Neural cell (in vitro differentiated cells): ENCODE measurements around the gene CDCP1. TPM values are rescaled to one million over a fixed set of nuclear protein-coding genes. Genes with fewer than 3 reads are reported as not detected.

Experiments used
- H2AFZ ChIP-seq: fragments of 200-600, 300-800 bp; sonication (generic), shearing (Covaris generic); 2 replicates; pipeline ENCODE4 v1.6.0; 2014; ENCODE audit warnings: low read depth, mild to moderate bottlenecking, antibody characterized with exemption, low read length, moderate library complexity
- H3F3A ChIP-seq: fragments of 200-600 bp; shearing (Covaris generic); 2 replicates; pipeline ENCODE4 v1.6.1; 2016; ENCODE audit warnings: mild to moderate bottlenecking, moderate library complexity, mixed read lengths, antibody characterized with exemption, low read length; ENCODE audit not compliant: insufficient read depth, poor library complexity, severe bottlenecking
- H3K27ac ChIP-seq: fragments of 200-600, 300-800 bp; sonication (generic), shearing (Covaris generic); 2 replicates; pipeline ENCODE4 v1.5.1; 2014; ENCODE audit warnings: mild to moderate bottlenecking, low read length, moderate library complexity
- H3K27me3 ChIP-seq: fragments of 300-800, 200-600 bp; sonication (generic), shearing (Covaris generic); 2 replicates; pipeline ENCODE4 v1.6.0; 2014; ENCODE audit warnings: mild to moderate bottlenecking, low read depth, low read length, moderate library complexity; ENCODE audit not compliant: insufficient read depth
- H3K36me3 ChIP-seq: fragments of 300-800, 200-600 bp; sonication (generic), shearing (Covaris generic); 2 replicates; pipeline ENCODE4 v1.5.1; 2014; ENCODE audit warnings: mild to moderate bottlenecking, antibody characterized with exemption, low read length, moderate library complexity; ENCODE audit not compliant: insufficient read depth
- H3K4me2 ChIP-seq: fragments of 300-800, 200-600 bp; sonication (generic), shearing (Covaris generic); 2 replicates; pipeline ENCODE4 v1.6.0; 2014; ENCODE audit warnings: mild to moderate bottlenecking, low read length
- H3K4me3 ChIP-seq: fragments of 300-800, 200-600 bp; sonication (generic), shearing (Covaris generic); 2 replicates; pipeline ENCODE4 v1.5.1; 2014; ENCODE audit warnings: mild to moderate bottlenecking, low read length, moderate library complexity
- H3K79me2 ChIP-seq: fragments of 200-600 bp; shearing (Covaris generic); replicated peaks from 2 replicates; pipeline ENCODE4 v1.6.0; 2014; ENCODE audit warnings: mild to moderate bottlenecking, low read length, moderate library complexity; ENCODE audit not compliant: insufficient read depth
- H3K9ac ChIP-seq: fragments of 300-800, 200-600 bp; sonication (generic), shearing (Covaris generic); 2 replicates; pipeline ENCODE4 v1.6.1; 2016; ENCODE audit warnings: mild to moderate bottlenecking, low read length, mixed read lengths
- H3K9me2 ChIP-seq: fragments of 200-600 bp; shearing (Covaris generic); 2 replicates; pipeline ENCODE4 v1.6.1; 2016; ENCODE audit warnings: mild to moderate bottlenecking, low read length, mixed read lengths; ENCODE audit not compliant: insufficient read depth
- H3K9me3 ChIP-seq: fragments of 200-600, 300-800 bp; sonication (generic), shearing (Covaris generic); 2 replicates; pipeline ENCODE4 v1.6.1; 2016; ENCODE audit warnings: mild to moderate bottlenecking, mixed run types, low read length, moderate library complexity, mixed read lengths
- H4K20me1 ChIP-seq: fragments of 200-600 bp; shearing (Covaris generic); 2 replicates; pipeline ENCODE4 v1.6.1; 2016; ENCODE audit warnings: mild to moderate bottlenecking, mixed run types; ENCODE audit not compliant: insufficient read depth
- EP300 ChIP-seq: fragments of 450-650 bp; conservative IDR thresholded peaks from 2 replicates; pipeline ENCODE4 v1.6.1; 2014; ENCODE audit warnings: antibody characterized with exemption, mild to moderate bottlenecking, moderate library complexity; ENCODE audit not compliant: poor library complexity, severe bottlenecking
- EZH2 ChIP-seq: fragments of 200-600, 300-800 bp; shearing (Covaris generic), sonication (generic); IDR thresholded peaks from 2 replicates; pipeline ENCODE4 v1.6.1; 2014; ENCODE audit warnings: antibody characterized with exemption, low read length, borderline replicate concordance, mild to moderate bottlenecking; ENCODE audit not compliant: insufficient read depth, poor library complexity, severe bottlenecking
- MXI1 ChIP-seq: fragments of 450-650 bp; conservative IDR thresholded peaks from 2 replicates; pipeline ENCODE4 v1.6.1; 2014; ENCODE audit warnings: antibody characterized with exemption, mild to moderate bottlenecking; ENCODE audit not compliant: poor library complexity, severe bottlenecking
- POLR2AphosphoS5 ChIP-seq: IDR thresholded peaks from 2 replicates; pipeline ENCODE4 v1.6.1; 2012
- RAD21 ChIP-seq: fragments of 450-650 bp; conservative IDR thresholded peaks from 2 replicates; pipeline ENCODE4 v1.6.1; 2014; ENCODE audit warnings: antibody characterized with exemption, mild to moderate bottlenecking, moderate library complexity
- SMC3 ChIP-seq: fragments of 450-650 bp; conservative IDR thresholded peaks from 2 replicates; pipeline ENCODE4 v1.6.1; 2014; ENCODE audit warnings: antibody characterized with exemption, mild to moderate bottlenecking, moderate library complexity; ENCODE audit not compliant: poor library complexity
- TAF1 ChIP-seq: IDR thresholded peaks from 2 replicates; pipeline ENCODE4 v1.6.1; 2012; ENCODE audit warnings: low read depth
- polyA plus RNA-seq: library from polyadenylated mRNA; depleted of rRNA; stranded (reverse); fragments of >200 nt; gene quantifications from 2 replicates; pipeline ENCODE4 v1.2.3, GENCODE V29; 2014
- TF ChIP-seq, protein P1 (sequence below): IDR thresholded peaks from 2 replicates; pipeline ENCODE4 v1.6.1; 2012; ENCODE audit warnings: borderline replicate concordance
- TF ChIP-seq, protein P2 (sequence below): fragments of 450-650 bp; IDR thresholded peaks from 2 replicates; pipeline ENCODE4 v1.5.1; 2014; ENCODE audit warnings: antibody characterized with exemption, mild to moderate bottlenecking, moderate library complexity; ENCODE audit not compliant: poor library complexity, severe bottlenecking

Gene CDCP1
- polyA plus RNA-seq, 1 donor from 2014 or later = not detected

DNA sequence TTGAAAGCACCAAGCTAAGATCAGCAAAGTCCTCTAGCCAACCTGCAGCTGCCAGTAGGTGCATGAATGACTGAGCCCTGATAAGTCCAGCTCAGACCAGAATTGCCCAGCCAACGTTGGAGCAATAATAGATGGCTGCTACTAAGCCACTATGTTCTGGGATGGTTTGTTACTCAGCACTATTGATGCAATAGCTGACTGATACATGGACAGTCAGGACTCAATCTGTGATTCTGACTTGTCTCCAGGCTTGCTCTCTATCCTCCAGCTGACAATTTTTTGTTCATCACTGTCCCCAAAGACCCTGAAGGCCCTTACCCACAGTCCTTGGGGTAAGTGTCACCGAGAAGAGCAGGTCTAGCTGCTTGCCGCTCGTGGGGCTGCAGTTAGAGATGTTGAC, 55.3 kb downstream of the CDCP1 start:
- Histone ChIP-seq H3K27me3 (no peaks in the 10 kb centered on the region), H3K4me3 (no peak overlapping the region), H3K9me3 (no peaks in the 10 kb centered on the region), H2AFZ (no peak overlapping the region), H3K79me2 (no peaks in the 10 kb centered on the region), H3K9ac (no peak overlapping the region), H3K36me3 (no peaks in the 10 kb centered on the region), H3F3A (no peaks in the 10 kb centered on the region), H4K20me1 (no peaks in the 10 kb centered on the region), H3K4me2 (no peak overlapping the region), H3K27ac (no peak overlapping the region), H3K9me2 (no peaks in the 10 kb centered on the region)
- TF ChIP-seq, protein P1, sequence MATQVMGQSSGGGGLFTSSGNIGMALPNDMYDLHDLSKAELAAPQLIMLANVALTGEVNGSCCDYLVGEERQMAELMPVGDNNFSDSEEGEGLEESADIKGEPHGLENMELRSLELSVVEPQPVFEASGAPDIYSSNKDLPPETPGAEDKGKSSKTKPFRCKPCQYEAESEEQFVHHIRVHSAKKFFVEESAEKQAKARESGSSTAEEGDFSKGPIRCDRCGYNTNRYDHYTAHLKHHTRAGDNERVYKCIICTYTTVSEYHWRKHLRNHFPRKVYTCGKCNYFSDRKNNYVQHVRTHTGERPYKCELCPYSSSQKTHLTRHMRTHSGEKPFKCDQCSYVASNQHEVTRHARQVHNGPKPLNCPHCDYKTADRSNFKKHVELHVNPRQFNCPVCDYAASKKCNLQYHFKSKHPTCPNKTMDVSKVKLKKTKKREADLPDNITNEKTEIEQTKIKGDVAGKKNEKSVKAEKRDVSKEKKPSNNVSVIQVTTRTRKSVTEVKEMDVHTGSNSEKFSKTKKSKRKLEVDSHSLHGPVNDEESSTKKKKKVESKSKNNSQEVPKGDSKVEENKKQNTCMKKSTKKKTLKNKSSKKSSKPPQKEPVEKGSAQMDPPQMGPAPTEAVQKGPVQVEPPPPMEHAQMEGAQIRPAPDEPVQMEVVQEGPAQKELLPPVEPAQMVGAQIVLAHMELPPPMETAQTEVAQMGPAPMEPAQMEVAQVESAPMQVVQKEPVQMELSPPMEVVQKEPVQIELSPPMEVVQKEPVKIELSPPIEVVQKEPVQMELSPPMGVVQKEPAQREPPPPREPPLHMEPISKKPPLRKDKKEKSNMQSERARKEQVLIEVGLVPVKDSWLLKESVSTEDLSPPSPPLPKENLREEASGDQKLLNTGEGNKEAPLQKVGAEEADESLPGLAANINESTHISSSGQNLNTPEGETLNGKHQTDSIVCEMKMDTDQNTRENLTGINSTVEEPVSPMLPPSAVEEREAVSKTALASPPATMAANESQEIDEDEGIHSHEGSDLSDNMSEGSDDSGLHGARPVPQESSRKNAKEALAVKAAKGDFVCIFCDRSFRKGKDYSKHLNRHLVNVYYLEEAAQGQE = no peak
- TF ChIP-seq POLR2AphosphoS5 (no peak), EP300 (no peak), SMC3 (no peak), MXI1 (no peak), EZH2 (no peak), TAF1 (no peak), RAD21 (no peak)
- TF ChIP-seq, protein P2, sequence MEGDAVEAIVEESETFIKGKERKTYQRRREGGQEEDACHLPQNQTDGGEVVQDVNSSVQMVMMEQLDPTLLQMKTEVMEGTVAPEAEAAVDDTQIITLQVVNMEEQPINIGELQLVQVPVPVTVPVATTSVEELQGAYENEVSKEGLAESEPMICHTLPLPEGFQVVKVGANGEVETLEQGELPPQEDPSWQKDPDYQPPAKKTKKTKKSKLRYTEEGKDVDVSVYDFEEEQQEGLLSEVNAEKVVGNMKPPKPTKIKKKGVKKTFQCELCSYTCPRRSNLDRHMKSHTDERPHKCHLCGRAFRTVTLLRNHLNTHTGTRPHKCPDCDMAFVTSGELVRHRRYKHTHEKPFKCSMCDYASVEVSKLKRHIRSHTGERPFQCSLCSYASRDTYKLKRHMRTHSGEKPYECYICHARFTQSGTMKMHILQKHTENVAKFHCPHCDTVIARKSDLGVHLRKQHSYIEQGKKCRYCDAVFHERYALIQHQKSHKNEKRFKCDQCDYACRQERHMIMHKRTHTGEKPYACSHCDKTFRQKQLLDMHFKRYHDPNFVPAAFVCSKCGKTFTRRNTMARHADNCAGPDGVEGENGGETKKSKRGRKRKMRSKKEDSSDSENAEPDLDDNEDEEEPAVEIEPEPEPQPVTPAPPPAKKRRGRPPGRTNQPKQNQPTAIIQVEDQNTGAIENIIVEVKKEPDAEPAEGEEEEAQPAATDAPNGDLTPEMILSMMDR = no peak

DNA sequence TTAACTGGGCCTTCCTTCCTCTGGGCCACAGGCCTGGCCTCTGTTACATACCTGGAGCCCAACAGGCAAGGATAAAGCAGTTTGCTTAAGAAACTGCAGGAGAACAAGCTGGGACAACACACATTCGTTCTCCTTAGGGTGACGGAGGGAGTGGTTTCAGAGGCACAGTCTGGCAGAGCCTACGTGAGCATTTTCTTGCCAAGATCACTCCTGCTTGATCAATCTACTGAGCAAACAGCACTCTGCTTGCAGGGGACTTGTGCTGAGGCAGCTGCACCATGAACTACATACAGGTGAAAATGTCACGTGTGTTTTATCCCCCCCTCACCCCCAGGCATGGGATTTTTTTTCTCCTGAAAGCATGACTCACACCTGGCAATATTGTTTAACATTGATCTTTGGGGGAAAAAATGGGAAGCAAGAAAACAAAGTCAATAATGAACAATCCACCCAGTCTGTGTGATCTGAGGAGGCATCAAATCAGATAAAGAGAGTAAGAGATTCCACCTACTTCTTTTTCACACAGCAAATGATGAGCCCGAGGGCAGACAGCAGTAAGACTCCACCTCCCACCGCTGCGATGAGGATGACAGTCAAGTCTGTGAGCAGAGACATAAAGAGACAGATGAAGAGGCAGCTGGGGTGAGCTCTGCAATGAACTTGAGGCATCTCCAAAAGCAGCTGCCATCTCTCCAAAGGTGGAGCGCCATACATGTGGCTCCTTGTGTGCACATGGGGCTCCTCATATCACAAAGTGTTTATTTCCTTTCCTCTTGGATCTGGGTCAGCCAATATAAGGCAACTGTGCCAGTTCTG, 57.4 kb downstream of the CDCP1 start:
- H4K20me1 ChIP-seq = no peaks in the 10 kb centered on the region
- no peak overlapping the region for H3K27ac ChIP-seq
- H3K9ac ChIP-seq = no peak overlapping the region
- no peaks in the 10 kb centered on the region for H3K36me3 ChIP-seq
- no peaks in the 10 kb centered on the region for H3K9me2 ChIP-seq
- H3K4me3 ChIP-seq = no peak overlapping the region
- no peaks in the 10 kb centered on the region for H3F3A ChIP-seq
- H3K27me3 ChIP-seq = no peaks in the 10 kb centered on the region
- TF ChIP-seq POLR2AphosphoS5 (no peak), RAD21 (no peak), EP300 (no peak), EZH2 (no peak), TAF1 (no peak), SMC3 (no peak), MXI1 (no peak)
- TF ChIP-seq, protein P2 = no peak
- TF ChIP-seq, protein P1 = no peak
- no peaks in the 10 kb centered on the region for H3K79me2 ChIP-seq
- H3K9me3 ChIP-seq = no peaks in the 10 kb centered on the region
- H2AFZ ChIP-seq = no peak overlapping the region
- H3K4me2 ChIP-seq = no peak overlapping the region
